Astrocyte of the cerebellum (primary cell): ENCODE data around the gene RALGAPA2.

ENCODE experiments used
- DNase-seq: peaks from one replicate; pipeline ENCODE4 v3.0.0-alpha.2; 2011; ENCODE audit warnings: low read depth
- H3K4me3 ChIP-seq: 2 replicates; pipeline ENCODE4 v1.5.1; 2011; ENCODE audit warnings: mild to moderate bottlenecking, low read depth, low read length, moderate library complexity
- CTCF ChIP-seq: IDR thresholded peaks from 2 replicates; pipeline ENCODE4 v1.5.1; 2012; ENCODE audit warnings: low read length, low read depth, moderate library complexity, mild to moderate bottlenecking; ENCODE audit errors: missing control alignments
- in situ Hi-C: cut with HindIII; loops from 2 replicates; pipeline ENCODE4 v1.10.0; 2017; ENCODE audit warnings: low sequenced_read_pairs

Gene RALGAPA2

GRCh38 chr20:20412750-20413149, 299.7 kb downstream of the RALGAPA2 start:
- no peak overlapping the region for H3K4me3 ChIP-seq
- in situ Hi-C loops = no loop called here
- peak; percentile 53 for DNase-seq
- no peak for TF ChIP-seq CTCF

DNA sequence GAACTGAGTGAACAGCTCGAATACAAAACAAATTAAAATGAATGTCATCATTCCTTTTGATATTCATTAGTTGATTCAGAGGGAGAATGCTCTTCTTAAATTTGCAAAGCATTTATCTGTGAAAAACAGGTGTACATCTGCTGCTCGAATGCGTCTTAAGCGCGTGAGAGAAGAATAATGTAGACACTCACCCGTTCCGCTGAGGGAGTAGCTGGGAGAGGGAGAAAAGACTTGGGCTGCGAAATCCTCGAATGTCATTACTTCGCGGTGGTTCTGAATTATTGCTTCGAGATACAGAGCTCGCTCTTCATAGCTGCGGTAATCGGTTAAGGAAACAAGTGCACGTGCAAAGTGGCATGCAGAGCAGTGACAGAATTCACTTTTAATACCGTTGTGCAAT, 300.6 kb downstream of the RALGAPA2 start:
- in situ Hi-C loops = no loop called here
- no peak for DNase-seq
- H3K4me3 ChIP-seq = no peak overlapping the region
- TF ChIP-seq CTCF = no peak

DNA sequence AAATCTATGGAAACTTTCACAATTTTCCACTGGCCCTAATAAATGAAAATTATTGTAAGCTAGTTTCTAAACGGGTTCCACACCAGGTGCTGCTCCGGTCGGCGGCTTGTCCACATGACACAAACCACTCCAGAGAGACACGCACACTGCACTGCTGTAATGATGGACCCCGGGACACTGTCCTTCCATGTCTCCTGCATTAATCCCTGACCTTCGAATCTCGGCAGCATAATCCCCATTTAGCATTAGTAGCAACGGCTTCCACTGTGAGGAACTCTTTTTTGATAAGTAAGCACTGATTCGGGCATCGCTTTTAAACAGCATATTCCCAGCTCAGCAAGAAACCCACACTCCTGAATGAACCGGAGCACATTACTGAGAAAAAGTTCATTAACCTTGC, 301.0 kb downstream of the RALGAPA2 start:
- in situ Hi-C loops = no loop called here
- DNase-seq = no peak

DNA sequence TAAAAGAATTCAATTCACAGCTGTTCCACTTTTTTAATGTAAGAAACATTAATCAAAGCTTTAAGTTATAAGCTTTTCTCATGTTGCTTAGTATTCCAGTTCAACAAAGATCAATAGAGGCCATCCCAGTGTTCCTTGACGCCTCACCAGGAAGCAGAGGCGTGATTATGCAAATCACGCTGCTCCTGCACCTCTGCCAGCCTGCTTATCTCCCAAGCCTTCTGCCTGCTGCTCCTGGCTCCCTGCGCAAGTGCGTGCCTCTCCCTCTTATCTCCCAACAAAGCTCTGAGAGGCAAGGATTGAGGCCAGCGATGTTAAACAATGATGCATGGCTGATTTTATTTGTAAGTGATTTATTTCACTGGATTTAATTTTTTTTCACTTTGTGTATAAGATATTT, 301.8 kb downstream of the RALGAPA2 start:
- DNase-seq = no peak
- in situ Hi-C loops = no loop called here
- TF ChIP-seq CTCF = no peak
- no peak overlapping the region for H3K4me3 ChIP-seq

More for the DNA sequence above, 301.0 kb downstream of the RALGAPA2 start:
- H3K4me3 ChIP-seq = no peak overlapping the region
- TF ChIP-seq CTCF = no peak

DNA sequence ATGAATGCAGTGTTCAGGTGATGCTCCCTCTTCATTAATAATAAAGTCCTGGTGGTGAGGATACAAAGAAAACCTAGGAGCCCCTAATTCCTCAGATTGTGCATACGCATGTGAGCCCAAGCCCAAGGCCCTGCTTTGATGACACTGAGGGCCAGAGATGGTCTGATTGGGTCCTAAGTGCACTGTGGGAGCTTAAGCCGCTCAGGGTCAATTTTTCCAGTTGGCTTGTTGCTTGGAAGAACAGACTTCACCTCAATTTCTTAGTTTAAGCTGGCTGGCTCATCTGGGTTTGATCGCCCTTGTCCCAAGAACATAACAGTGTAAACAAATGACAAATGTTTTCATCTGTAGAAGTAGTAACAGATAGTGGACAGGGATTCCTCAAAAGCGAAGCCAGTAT, 303.1 kb downstream of the RALGAPA2 start:
- in situ Hi-C loops = no loop called here
- H3K4me3 ChIP-seq = no peak overlapping the region
- no peak for DNase-seq
- TF ChIP-seq CTCF = no peak

- in situ Hi-C loops = no loop called here
- peak; percentile 11 for DNase-seq
- TF ChIP-seq CTCF = peak; percentile 26
- no peak overlapping the region for H3K4me3 ChIP-seq
These were observed 304.3 kb downstream of the RALGAPA2 start for GRCh38 chr20:20407891-20408805.
